Nephron (organoid): ENCODE measurements around the gene ZFAND3.

Experiments
- H3K27ac Mint-ChIP-seq, 3 experiments: 2 replicates each; pipeline ENCODE4 v1.8.0; 2020; ENCODE audit warnings: mixed read lengths in 3 of 3, mild to moderate bottlenecking in 2 of 3, moderate library complexity in 1 of 3
- H3K27me3 Mint-ChIP-seq: 2 replicates; pipeline ENCODE4 v1.8.0; 2021; ENCODE audit warnings: low read depth, mild to moderate bottlenecking, moderate library complexity, mixed read lengths
- H3K36me3 Mint-ChIP-seq: 2 replicates; pipeline ENCODE4 v1.8.0; 2020; ENCODE audit warnings: low read depth, mixed read lengths
- H3K4me1 Mint-ChIP-seq: 2 replicates; pipeline ENCODE4 v1.8.0; 2020; ENCODE audit warnings: mixed read lengths
- H3K4me3 Mint-ChIP-seq, 3 experiments: 2 replicates each; pipeline ENCODE4 v1.8.0; 2020; ENCODE audit warnings: mild to moderate bottlenecking in 3 of 3, mixed read lengths in 3 of 3, moderate library complexity in 2 of 3
- H3K9me3 Mint-ChIP-seq: 2 replicates; pipeline ENCODE4 v1.8.0; 2020; ENCODE audit warnings: mixed read lengths
- CTCF ChIP-seq, 3 experiments: fragments of 200-600 bp; sonication (generic); IDR thresholded peaks; one replicate each; pipeline ENCODE4 v1.5.0; 2021; ENCODE audit warnings: antibody characterized with exemption in 3 of 3; ENCODE audit not compliant: unreplicated experiment in 3 of 3

The ZFAND3 gene

GRCh38 chr6:38194589-38194988 is 375.1 kb downstream of the ZFAND3 start:
- Mint-ChIP-seq H3K9me3 (no peaks in the 10 kb centered on the region), H3K4me1 (peaks cover 18% of the 10 kb centered on the region), H3K36me3 (no peaks in the 10 kb centered on the region), H3K27ac (no peak overlapping the region), H3K27me3 (no peaks in the 10 kb centered on the region), H3K4me3 (no peak overlapping the region)
- no peak for TF ChIP-seq CTCF (IDR thresholded peaks at IDR 0.05; ENCODE audit: unreplicated experiment in 3 of 3)

GRCh38 chr6:38195113-38195635 is 375.6 kb downstream of the ZFAND3 start:
- no peak overlapping the region for H3K27ac Mint-ChIP-seq
- H3K4me1 Mint-ChIP-seq, result peaks cover 18% of the 10 kb centered on the region
- peaks cover 1% of the 10 kb centered on the region for H3K9me3 Mint-ChIP-seq
- no peak overlapping the region for H3K4me3 Mint-ChIP-seq
- no peaks in the 10 kb centered on the region for H3K27me3 Mint-ChIP-seq
- no peaks in the 10 kb centered on the region for H3K36me3 Mint-ChIP-seq
- TF ChIP-seq CTCF (IDR thresholded peaks at IDR 0.05; ENCODE audit: unreplicated experiment in 3 of 3), result no peak

- H3K27me3 Mint-ChIP-seq, result no peaks in the 10 kb centered on the region
- H3K4me1 Mint-ChIP-seq, result peaks cover 10% of the 10 kb centered on the region
- H3K27ac Mint-ChIP-seq, result no peak overlapping the region
- H3K9me3 Mint-ChIP-seq, result peaks cover 14% of the 10 kb centered on the region
- H3K4me3 Mint-ChIP-seq, result no peak overlapping the region
- no peaks in the 10 kb centered on the region for H3K36me3 Mint-ChIP-seq
- no peak for TF ChIP-seq CTCF (IDR thresholded peaks at IDR 0.05; ENCODE audit: unreplicated experiment in 3 of 3)
Observed at GRCh38 chr6:38198219-38198618, 378.7 kb downstream of the ZFAND3 start.
